Breast epithelium (tissue), 3 donors: ENCODE data around the gene SLC4A1AP.

Experiments
- CTCF ChIP-seq, 3 donors: fragments of 450-650 bp; IDR thresholded peaks; one replicate each; pipeline ENCODE4 v1.5.1; 2016 to 2017; ENCODE audit warnings: antibody characterized with exemption in 3 of 3, mild to moderate bottlenecking in 3 of 3, moderate library complexity in 3 of 3
- POLR2A ChIP-seq: fragments of 450-650 bp; IDR thresholded peaks from one replicate; pipeline ENCODE4 v1.6.1; 2016; ENCODE audit warnings: antibody characterized with exemption, mild to moderate bottlenecking, moderate library complexity
- POLR2AphosphoS5 ChIP-seq, 3 donors: sonication (generic); formaldehyde crosslinking; IDR thresholded peaks; one replicate each; pipeline ENCODE4 v1.6.1; 2017; ENCODE audit warnings: antibody characterized with exemption in 3 of 3

- TF ChIP-seq CTCF (IDR thresholded peaks at IDR 0.05) (no peak), POLR2AphosphoS5 (IDR thresholded peaks at IDR 0.05) (no peak), POLR2A (no peak)
Measured at GRCh38 chr2:27638037-27638637, 25.6 kb upstream of the SLC4A1AP start.
